ENCODE data around the gene PCDH8. TPM values are rescaled to one million over a fixed set of nuclear protein-coding genes. Genes with fewer than 3 reads are reported as not detected.

PCDH8 gene
- total RNA-seq, 6 experiments from 2014 or later: not detected

- no peaks in the 10 kb centered on the region for H3K36me3 Mint-ChIP-seq (ENCODE audit: low read depth)
- no peak for TF ChIP-seq CTCF (IDR thresholded peaks at IDR 0.05)
- H3K27me3 Mint-ChIP-seq (ENCODE audit: insufficient read depth): peaks cover 8% of the 10 kb centered on the region
- DNase-seq: no peak
- H3K4me3 Mint-ChIP-seq: no peak overlapping the region
- peaks cover under 1% of the 10 kb centered on the region for H3K4me1 Mint-ChIP-seq (ENCODE audit: low read depth)
- H3K27ac Mint-ChIP-seq: no peak overlapping the region
- no peaks in the 10 kb centered on the region for H3K9me3 Mint-ChIP-seq
These were observed 44.2 kb downstream of the PCDH8 start for GRCh38 chr13:52804202-52804641.

GRCh38 chr13:52800856-52801255, 47.6 kb downstream of the PCDH8 start:
- Mint-ChIP-seq H3K27ac (no peak overlapping the region), H3K4me3 (no peak overlapping the region), H3K4me1 (ENCODE audit: low read depth) (no peaks in the 10 kb centered on the region), H3K36me3 (ENCODE audit: low read depth) (no peaks in the 10 kb centered on the region), H3K27me3 (ENCODE audit: insufficient read depth) (peaks cover 11% of the 10 kb centered on the region), H3K9me3 (no peaks in the 10 kb centered on the region)
- DNase-seq: no peak
- TF ChIP-seq CTCF (IDR thresholded peaks at IDR 0.05): no peak

GRCh38 chr13:52798770-52799430, 49.5 kb downstream of the PCDH8 start:
- DNase-seq: no peak
- Mint-ChIP-seq H3K4me1 (ENCODE audit: low read depth) (no peaks in the 10 kb centered on the region), H3K4me3 (no peak overlapping the region), H3K27ac (no peak overlapping the region), H3K27me3 (ENCODE audit: insufficient read depth) (peaks cover 15% of the 10 kb centered on the region), H3K9me3 (no peaks in the 10 kb centered on the region), H3K36me3 (ENCODE audit: low read depth) (no peaks in the 10 kb centered on the region)
- no peak for TF ChIP-seq CTCF (IDR thresholded peaks at IDR 0.05)

- Mint-ChIP-seq H3K27me3 (ENCODE audit: insufficient read depth) (peaks cover 9% of the 10 kb centered on the region), H3K4me1 (ENCODE audit: low read depth) (no peaks in the 10 kb centered on the region), H3K9me3 (no peaks in the 10 kb centered on the region)
These were observed 51.3 kb downstream of the PCDH8 start for GRCh38 chr13:52797176-52797575.

GRCh38 chr13:52794589-52794988, 53.9 kb downstream of the PCDH8 start:
- Mint-ChIP-seq H3K27ac (no peak overlapping the region), H3K36me3 (ENCODE audit: low read depth) (no peaks in the 10 kb centered on the region), H3K27me3 (ENCODE audit: insufficient read depth) (peaks cover 17% of the 10 kb centered on the region), H3K4me1 (ENCODE audit: low read depth) (no peaks in the 10 kb centered on the region), H3K9me3 (no peaks in the 10 kb centered on the region), H3K4me3 (no peak overlapping the region)
- no peak for DNase-seq
- TF ChIP-seq CTCF (IDR thresholded peaks at IDR 0.05): no peak

More at GRCh38 chr13:52797176-52797575, 51.3 kb downstream of the PCDH8 start:
- H3K4me3 Mint-ChIP-seq: no peak overlapping the region
- H3K36me3 Mint-ChIP-seq (ENCODE audit: low read depth): no peaks in the 10 kb centered on the region
- no peak for DNase-seq
- no peak for TF ChIP-seq CTCF (IDR thresholded peaks at IDR 0.05)
- no peak overlapping the region for H3K27ac Mint-ChIP-seq

All from HFFc6 (cell line).